ENCODE results near the gene A4GALT.

- TF ChIP-seq, protein P1, sequence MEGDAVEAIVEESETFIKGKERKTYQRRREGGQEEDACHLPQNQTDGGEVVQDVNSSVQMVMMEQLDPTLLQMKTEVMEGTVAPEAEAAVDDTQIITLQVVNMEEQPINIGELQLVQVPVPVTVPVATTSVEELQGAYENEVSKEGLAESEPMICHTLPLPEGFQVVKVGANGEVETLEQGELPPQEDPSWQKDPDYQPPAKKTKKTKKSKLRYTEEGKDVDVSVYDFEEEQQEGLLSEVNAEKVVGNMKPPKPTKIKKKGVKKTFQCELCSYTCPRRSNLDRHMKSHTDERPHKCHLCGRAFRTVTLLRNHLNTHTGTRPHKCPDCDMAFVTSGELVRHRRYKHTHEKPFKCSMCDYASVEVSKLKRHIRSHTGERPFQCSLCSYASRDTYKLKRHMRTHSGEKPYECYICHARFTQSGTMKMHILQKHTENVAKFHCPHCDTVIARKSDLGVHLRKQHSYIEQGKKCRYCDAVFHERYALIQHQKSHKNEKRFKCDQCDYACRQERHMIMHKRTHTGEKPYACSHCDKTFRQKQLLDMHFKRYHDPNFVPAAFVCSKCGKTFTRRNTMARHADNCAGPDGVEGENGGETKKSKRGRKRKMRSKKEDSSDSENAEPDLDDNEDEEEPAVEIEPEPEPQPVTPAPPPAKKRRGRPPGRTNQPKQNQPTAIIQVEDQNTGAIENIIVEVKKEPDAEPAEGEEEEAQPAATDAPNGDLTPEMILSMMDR (conservative IDR thresholded peaks at IDR 0.05; ENCODE audit: low read length): no peak
- no peak for TF ChIP-seq EZH2phosphoT487 (IDR thresholded peaks at IDR 0.05; ENCODE audit: borderline replicate concordance)
Measured at GRCh38 chr22:42699976-42700352, 20.7 kb downstream of the A4GALT start.

All from Loucy (cell line).